ENCODE data around the gene RNU7-1. TPM values are rescaled to one million over a fixed set of nuclear protein-coding genes. Genes with fewer than 3 reads are reported as not detected.

Gene RNU7-1
- total RNA-seq, 1 donor from 2014 or later: not detected

- H3K36me3 Mint-ChIP-seq: peaks cover 9% of the 10 kb centered on the region
- peak overlapping the region; percentile 98 for H3K27ac Mint-ChIP-seq
- TF ChIP-seq CTCF (IDR thresholded peaks at IDR 0.05; ENCODE audit: unreplicated experiment): no peak
- DNase-seq (ENCODE audit: low spot score in 2 of 2, unreplicated experiment in 2 of 2): peak in 1 of 2 experiments; percentile 74
- H3K4me3 Mint-ChIP-seq: peak overlapping the region; percentile 94
- no peaks in the 10 kb centered on the region for H3K27me3 Mint-ChIP-seq (ENCODE audit: low read depth)
- peaks cover 47% of the 10 kb centered on the region for H3K4me1 Mint-ChIP-seq
- no peaks in the 10 kb centered on the region for H3K9me3 Mint-ChIP-seq
Measured at GRCh38 chr12:6943389-6943721, 261 bp upstream of the RNU7-1 start.

DNA sequence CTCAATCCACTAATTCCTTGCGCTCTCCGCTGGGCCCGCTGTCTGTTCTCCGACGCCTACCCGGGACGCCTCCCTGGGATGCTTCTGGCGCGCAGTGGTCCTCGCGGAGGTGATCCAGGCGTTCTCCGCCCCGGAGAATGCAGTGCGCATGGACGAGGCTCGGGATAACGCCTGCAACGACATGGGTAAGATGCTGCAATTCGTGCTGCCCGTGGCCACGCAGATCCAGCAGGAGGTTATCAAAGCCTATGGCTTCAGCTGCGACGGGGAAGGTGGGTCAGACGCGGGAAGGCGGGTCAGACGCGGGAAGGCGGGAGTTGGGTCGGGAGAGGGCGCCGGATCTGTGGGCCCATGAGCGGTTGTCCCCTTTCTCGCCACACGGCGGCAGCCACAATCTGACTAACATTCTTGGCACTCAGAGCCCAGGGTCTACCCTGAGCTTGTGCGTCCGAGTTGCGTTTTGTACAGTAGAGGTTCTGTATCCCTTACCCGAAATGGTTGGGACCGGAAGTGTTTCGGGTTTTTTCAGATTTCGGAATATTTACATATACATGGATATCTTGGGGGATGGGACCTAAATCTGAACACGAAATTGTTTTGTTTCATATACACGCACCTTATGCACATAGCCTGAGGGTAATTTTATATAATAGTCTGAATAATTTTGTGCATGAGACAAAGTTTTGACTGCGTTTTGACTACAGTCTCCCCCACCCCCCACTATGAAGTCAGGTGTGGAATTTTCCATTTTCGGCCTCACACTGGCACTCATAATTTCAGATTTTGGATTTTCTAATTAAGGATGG is 968 bp downstream of the RNU7-1 start:
- TF ChIP-seq CTCF (IDR thresholded peaks at IDR 0.05; ENCODE audit: unreplicated experiment): peak; percentile 69
- Mint-ChIP-seq H3K4me1 (peaks cover 35% of the 10 kb centered on the region), H3K27me3 (ENCODE audit: low read depth) (no peaks in the 10 kb centered on the region), H3K27ac (peak overlapping the region; percentile 98), H3K4me3 (peak overlapping the region; percentile 94), H3K36me3 (peaks cover 9% of the 10 kb centered on the region), H3K9me3 (no peaks in the 10 kb centered on the region)
- peak; percentile 73 to 88 for DNase-seq (ENCODE audit: low spot score in 2 of 2, unreplicated experiment in 2 of 2)

DNA sequence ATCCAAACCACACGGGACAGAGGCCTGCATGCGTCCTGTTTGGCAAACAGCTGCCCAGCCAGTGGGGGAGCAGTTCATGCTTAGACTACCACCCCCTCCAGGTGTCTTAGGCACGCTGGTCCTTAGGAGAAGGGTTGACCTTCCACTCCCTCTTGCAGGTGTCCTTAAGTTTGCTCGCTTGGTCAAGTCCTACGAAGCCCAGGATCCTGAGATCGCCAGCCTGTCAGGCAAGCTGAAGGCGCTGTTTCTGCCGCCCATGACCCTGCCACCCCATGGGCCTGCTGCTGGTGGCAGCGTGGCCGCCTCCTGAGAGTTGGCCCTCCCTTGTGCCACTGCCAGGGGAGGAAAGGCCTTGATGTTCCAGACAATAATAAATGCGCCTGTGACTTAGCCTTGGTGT is 2.0 kb downstream of the RNU7-1 start:
- Mint-ChIP-seq H3K9me3 (no peaks in the 10 kb centered on the region), H3K27me3 (ENCODE audit: low read depth) (no peaks in the 10 kb centered on the region), H3K4me1 (peaks cover 34% of the 10 kb centered on the region)

DNA sequence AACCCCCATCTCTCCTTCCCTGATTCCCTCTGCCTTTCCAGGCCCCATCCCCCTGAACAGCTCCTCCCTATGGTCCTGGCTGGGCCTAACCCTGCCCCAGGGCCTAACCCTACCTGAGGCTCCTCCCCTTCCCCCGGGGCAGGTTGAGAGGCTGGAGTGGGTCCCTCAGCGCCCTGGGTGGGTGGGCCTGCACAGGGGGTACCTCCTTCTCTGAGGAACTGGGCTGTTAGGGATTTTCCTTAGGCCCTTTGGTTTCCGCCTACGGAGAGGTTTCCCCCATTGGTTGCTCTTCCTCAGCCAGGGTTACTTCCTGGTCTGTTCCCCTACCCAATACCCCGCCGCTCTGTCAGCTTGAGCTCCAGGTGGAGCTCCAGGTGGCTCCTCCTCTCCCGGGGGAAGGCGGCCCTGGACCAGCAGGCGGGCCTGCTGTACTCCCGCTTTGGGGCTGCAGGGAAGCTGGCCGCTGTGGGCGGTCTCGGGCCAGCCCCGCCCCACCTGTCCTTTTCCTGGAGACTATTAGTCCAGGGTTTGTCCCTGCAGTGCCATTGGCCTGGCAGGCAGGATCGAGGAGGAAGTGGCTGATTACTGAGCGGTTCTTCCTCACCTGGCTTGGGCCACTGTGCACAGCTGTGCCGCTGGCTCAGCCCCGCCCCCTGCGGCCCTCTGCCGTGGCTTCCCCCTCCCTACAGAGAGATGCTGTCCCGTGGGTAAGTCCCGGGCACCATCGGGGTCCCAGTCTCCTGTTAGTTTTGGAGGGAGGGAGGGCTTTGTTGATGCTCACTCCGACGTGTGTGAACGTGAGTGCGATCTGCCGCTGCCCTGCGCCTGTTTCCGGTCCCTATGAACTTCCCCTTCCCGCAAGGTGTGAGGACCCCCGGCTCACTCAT is 2.7 kb downstream of the RNU7-1 start:
- Mint-ChIP-seq H3K4me3 (peak overlapping the region; percentile 94), H3K36me3 (peaks cover 3% of the 10 kb centered on the region), H3K27me3 (ENCODE audit: low read depth) (no peaks in the 10 kb centered on the region), H3K4me1 (peaks cover 34% of the 10 kb centered on the region), H3K9me3 (no peaks in the 10 kb centered on the region), H3K27ac (peak overlapping the region; percentile 68)
- TF ChIP-seq CTCF (IDR thresholded peaks at IDR 0.05; ENCODE audit: unreplicated experiment): no peak
- peak; percentile 82 to 90 for DNase-seq (ENCODE audit: low spot score in 2 of 2, unreplicated experiment in 2 of 2)

More for the DNA sequence above, 2.0 kb downstream of the RNU7-1 start:
- Mint-ChIP-seq H3K36me3 (peaks cover 6% of the 10 kb centered on the region), H3K27ac (peak overlapping the region; percentile 98), H3K4me3 (peak overlapping the region; percentile 94)
- DNase-seq (ENCODE audit: low spot score in 2 of 2, unreplicated experiment in 2 of 2): no peak
- no peak for TF ChIP-seq CTCF (IDR thresholded peaks at IDR 0.05; ENCODE audit: unreplicated experiment)

- Mint-ChIP-seq H3K27ac (peak overlapping the region; percentile 68), H3K36me3 (no peaks in the 10 kb centered on the region), H3K4me3 (peak overlapping the region; percentile 94), H3K27me3 (ENCODE audit: low read depth) (no peaks in the 10 kb centered on the region), H3K4me1 (peaks cover 34% of the 10 kb centered on the region), H3K9me3 (no peaks in the 10 kb centered on the region)
- DNase-seq (ENCODE audit: low spot score in 2 of 2, unreplicated experiment in 2 of 2): no peak
- TF ChIP-seq CTCF (IDR thresholded peaks at IDR 0.05; ENCODE audit: unreplicated experiment): no peak
Measured at GRCh38 chr12:6946920-6947374, 3.3 kb downstream of the RNU7-1 start.
